Measurements from ENCODE around the gene ZNF821. TPM values are rescaled to one million over a fixed set of nuclear protein-coding genes. Genes with fewer than 3 reads are reported as not detected.
"Not testable (repeated sequence)": the region's sequence is repeated elsewhere in the genome, so short reads cannot be mapped to it uniquely, and the experiment has no call there.

The ZNF821 gene
- total RNA-seq, 1 donor from 2014 or later: 10.4 TPM

GRCh38 chr16:71837150-71837549 is 46.8 kb downstream of the ZNF821 start:
- Histone ChIP-seq H3K4me2 (ENCODE audit: low read length) (no peak overlapping the region), H3K27me3 (ENCODE audit: insufficient read depth, low read length) (no peaks in the 10 kb centered on the region), H4K20me1 (ENCODE audit: insufficient read depth, low read length) (no peaks in the 10 kb centered on the region), H3K9me3 (ENCODE audit: insufficient read depth, low read depth, low read length) (no peaks in the 10 kb centered on the region), H2AFZ (ENCODE audit: low read depth, low read length) (no peak overlapping the region), H3K4me3 (ENCODE audit: insufficient read depth, low read depth, low read length) (no peak overlapping the region), H3K79me2 (ENCODE audit: insufficient read depth, low read length) (no peaks in the 10 kb centered on the region), H3K9ac (ENCODE audit: low read length) (no peak overlapping the region), H3K36me3 (ENCODE audit: insufficient read depth, low read length) (no peaks in the 10 kb centered on the region), H3K4me1 (ENCODE audit: insufficient read depth, low read length) (no peaks in the 10 kb centered on the region), H3K27ac (ENCODE audit: low read depth, low read length) (no peak overlapping the region)
- H3K27ac Mint-ChIP-seq (ENCODE audit: unreplicated experiment): no peak overlapping the region
- H3K4me1 Mint-ChIP-seq (ENCODE audit: low read depth, unreplicated experiment): no peaks in the 10 kb centered on the region
- FAIRE-seq (no peak), DNase-seq (ENCODE audit: low read depth) (no peak)
- H3K9me3 Mint-ChIP-seq (ENCODE audit: unreplicated experiment): no peaks in the 10 kb centered on the region
- no peak overlapping the region for H3K4me3 Mint-ChIP-seq (ENCODE audit: unreplicated experiment)
- H3K36me3 Mint-ChIP-seq (ENCODE audit: low read depth, unreplicated experiment): no peaks in the 10 kb centered on the region
- no peaks in the 10 kb centered on the region for H3K27me3 Mint-ChIP-seq (ENCODE audit: low read depth, unreplicated experiment)
- no peak for TF ChIP-seq CTCF (IDR thresholded peaks at IDR 0.05; ENCODE audit: insufficient read depth, low read depth, low read length)
- TF ChIP-seq EZH2 (IDR thresholded peaks at IDR 0.05; ENCODE audit: insufficient read depth, low read length): no peak

- Histone ChIP-seq H4K20me1 (ENCODE audit: insufficient read depth, low read length) (no peaks in the 10 kb centered on the region), H3K79me2 (ENCODE audit: insufficient read depth, low read length) (no peaks in the 10 kb centered on the region), H3K9ac (ENCODE audit: low read length) (no peak overlapping the region), H3K4me3 (ENCODE audit: insufficient read depth, low read depth, low read length) (no peak overlapping the region), H3K4me1 (ENCODE audit: insufficient read depth, low read length) (no peaks in the 10 kb centered on the region), H3K4me2 (ENCODE audit: low read length) (no peak overlapping the region), H3K9me3 (ENCODE audit: insufficient read depth, low read depth, low read length) (no peaks in the 10 kb centered on the region), H3K27me3 (ENCODE audit: insufficient read depth, low read length) (no peaks in the 10 kb centered on the region), H2AFZ (ENCODE audit: low read depth, low read length) (no peak overlapping the region), H3K36me3 (ENCODE audit: insufficient read depth, low read length) (no peaks in the 10 kb centered on the region), H3K27ac (ENCODE audit: low read depth, low read length) (no peak overlapping the region)
- Mint-ChIP-seq H3K27ac (ENCODE audit: unreplicated experiment) (no peak overlapping the region), H3K27me3 (ENCODE audit: low read depth, unreplicated experiment) (no peaks in the 10 kb centered on the region), H3K36me3 (ENCODE audit: low read depth, unreplicated experiment) (no peaks in the 10 kb centered on the region), H3K9me3 (ENCODE audit: unreplicated experiment) (no peaks in the 10 kb centered on the region), H3K4me3 (ENCODE audit: unreplicated experiment) (no peak overlapping the region), H3K4me1 (ENCODE audit: low read depth, unreplicated experiment) (no peaks in the 10 kb centered on the region)
- DNase-seq (ENCODE audit: low read depth) (no peak), FAIRE-seq (no peak)
- TF ChIP-seq EZH2 (IDR thresholded peaks at IDR 0.05; ENCODE audit: insufficient read depth, low read length): no peak
Measured at GRCh38 chr16:71834291-71834690, 49.7 kb downstream of the ZNF821 start.

GRCh38 chr16:71832112-71832511 is 51.9 kb downstream of the ZNF821 start:
- H3K9ac ChIP-seq (ENCODE audit: low read length); FAIRE-seq; H3K4me2 ChIP-seq (ENCODE audit: low read length); H3K36me3 ChIP-seq (ENCODE audit: insufficient read depth, low read length); H4K20me1 ChIP-seq (ENCODE audit: insufficient read depth, low read length); H3K27me3 Mint-ChIP-seq (ENCODE audit: low read depth, unreplicated experiment); H2AFZ ChIP-seq (ENCODE audit: low read depth, low read length); H3K27me3 ChIP-seq (ENCODE audit: insufficient read depth, low read length); H3K4me3 Mint-ChIP-seq (ENCODE audit: unreplicated experiment); H3K27ac ChIP-seq (ENCODE audit: low read depth, low read length); H3K4me3 ChIP-seq (ENCODE audit: insufficient read depth, low read depth, low read length); H3K36me3 Mint-ChIP-seq (ENCODE audit: low read depth, unreplicated experiment); H3K4me1 Mint-ChIP-seq (ENCODE audit: low read depth, unreplicated experiment); H3K4me1 ChIP-seq (ENCODE audit: insufficient read depth, low read length); H3K79me2 ChIP-seq (ENCODE audit: insufficient read depth, low read length); DNase-seq (ENCODE audit: low read depth); H3K27ac Mint-ChIP-seq (ENCODE audit: unreplicated experiment); H3K9me3 ChIP-seq (ENCODE audit: insufficient read depth, low read depth, low read length); H3K9me3 Mint-ChIP-seq (ENCODE audit: unreplicated experiment): not testable (repeated sequence)

GRCh38 chr16:71831698-71832097 is 52.3 kb downstream of the ZNF821 start:
- not testable (repeated sequence) for FAIRE-seq; H3K27me3 Mint-ChIP-seq (ENCODE audit: low read depth, unreplicated experiment); H3K4me3 Mint-ChIP-seq (ENCODE audit: unreplicated experiment)

More at GRCh38 chr16:71831698-71832097, 52.3 kb downstream of the ZNF821 start:
- H4K20me1 ChIP-seq (ENCODE audit: insufficient read depth, low read length); H3K27ac Mint-ChIP-seq (ENCODE audit: unreplicated experiment); H3K4me1 Mint-ChIP-seq (ENCODE audit: low read depth, unreplicated experiment); H3K9me3 Mint-ChIP-seq (ENCODE audit: unreplicated experiment); H3K36me3 ChIP-seq (ENCODE audit: insufficient read depth, low read length); H3K4me2 ChIP-seq (ENCODE audit: low read length); H3K27me3 ChIP-seq (ENCODE audit: insufficient read depth, low read length); H3K27ac ChIP-seq (ENCODE audit: low read depth, low read length); H3K36me3 Mint-ChIP-seq (ENCODE audit: low read depth, unreplicated experiment); H3K9ac ChIP-seq (ENCODE audit: low read length); H3K79me2 ChIP-seq (ENCODE audit: insufficient read depth, low read length); H3K4me1 ChIP-seq (ENCODE audit: insufficient read depth, low read length); H3K4me3 ChIP-seq (ENCODE audit: insufficient read depth, low read depth, low read length); H2AFZ ChIP-seq (ENCODE audit: low read depth, low read length); H3K9me3 ChIP-seq (ENCODE audit: insufficient read depth, low read depth, low read length); DNase-seq (ENCODE audit: low read depth): not testable (repeated sequence)
